Upper lobe of left lung (tissue), 4 donors: Measurements from ENCODE around the gene FCSK.

ENCODE experiments used
- CTCF ChIP-seq, 6 experiments: fragments of 450-650 bp in 4 of 6; fragments of 200-600 bp in 2 of 6; sonication (generic) in 2 of 6; IDR thresholded peaks; one replicate each; pipeline ENCODE4 v1.5.1; 2016 to 2019; ENCODE audit warnings: antibody characterized with exemption in 6 of 6
- POLR2A ChIP-seq, 4 donors: fragments of 450-650 bp; IDR thresholded peaks; one replicate each; pipeline ENCODE4 v1.5.1; 2016 to 2017; ENCODE audit warnings: antibody characterized with exemption in 4 of 4, mild to moderate bottlenecking in 2 of 4
- POLR2AphosphoS5 ChIP-seq, 2 donors: sonication (generic); formaldehyde crosslinking; IDR thresholded peaks; one replicate each; pipeline ENCODE4 v1.5.1; 2017; ENCODE audit warnings: antibody characterized with exemption in 2 of 2

DNA sequence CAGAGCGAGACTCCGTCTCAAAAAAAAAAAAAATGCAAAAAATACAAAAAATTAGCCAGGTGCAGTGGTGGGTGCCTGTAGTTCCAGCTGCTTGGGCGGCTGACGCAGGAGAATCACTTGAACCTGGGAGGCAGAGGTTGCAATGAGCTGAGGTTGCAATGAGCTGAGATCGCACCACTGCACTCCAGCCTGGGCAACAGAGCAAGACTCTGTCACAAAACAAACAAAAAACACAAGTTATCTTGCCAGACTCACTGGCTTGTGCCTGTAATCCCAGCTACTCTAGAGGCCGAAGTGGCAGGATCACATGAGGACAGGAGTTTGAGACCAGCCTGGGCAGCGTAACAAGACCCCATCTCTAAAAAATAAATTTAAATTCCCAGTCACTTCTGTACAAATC, 12.1 kb upstream of the FCSK start:
- TF ChIP-seq CTCF (IDR thresholded peaks at IDR 0.05), result no peak
- TF ChIP-seq POLR2A (IDR thresholded peaks at IDR 0.05), result no peak
- no peak for TF ChIP-seq POLR2AphosphoS5 (IDR thresholded peaks at IDR 0.05)
